ENCODE data around the gene TMEM50B. TPM values are rescaled to one million over a fixed set of nuclear protein-coding genes. Genes with fewer than 3 reads are reported as not detected.

TMEM50B gene
- polyA plus RNA-seq, 6 donors from 2014 or later, result 35.5 to 46.2 (median 40.6) TPM

DNA sequence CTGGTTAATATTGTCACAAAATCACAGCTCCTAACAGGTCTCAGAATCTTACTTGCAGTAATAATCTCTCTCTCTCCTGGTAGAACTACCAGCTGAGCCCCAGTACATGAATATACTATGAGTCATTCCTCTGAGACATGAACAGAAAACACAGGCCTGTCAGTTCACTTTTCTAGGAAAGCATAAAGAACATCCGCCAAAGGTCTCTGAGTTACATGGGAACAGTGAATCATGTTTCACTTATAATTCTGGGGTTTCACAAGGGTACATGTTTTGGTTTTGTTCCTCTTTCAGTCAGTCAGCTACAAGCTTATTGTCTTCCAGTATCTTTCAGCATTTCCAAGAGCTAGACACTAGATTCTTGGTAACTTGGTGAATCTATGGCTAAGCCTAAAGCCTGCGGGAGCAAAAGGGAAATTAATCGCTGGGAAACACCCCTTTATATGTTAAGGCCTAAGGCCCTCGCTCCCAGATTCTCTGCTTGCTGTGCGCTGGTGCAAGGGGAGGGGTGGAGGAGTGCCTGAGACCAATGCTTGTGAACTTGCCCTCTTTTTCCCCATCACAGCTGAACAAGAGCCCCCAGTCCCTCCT is 44.9 kb downstream of the TMEM50B start:
- peaks cover 24 to 29% of the 10 kb centered on the region in 2 donors for H3K36me3 Mint-ChIP-seq
- ATAC-seq (ENCODE audit: low read depth in 2 of 2) (peak; percentile 88 to 89), DNase-seq (peak; percentile 32)
- peak overlapping the region; percentile 57 to 96 (median 81) for H3K27ac Mint-ChIP-seq
- no peaks in the 10 kb centered on the region for H3K9me3 Mint-ChIP-seq
- H3K4me1 Mint-ChIP-seq, result peaks cover 34 to 58% (median 50%) of the 10 kb centered on the region in 3 donors
- H3K27me3 Mint-ChIP-seq, result no peaks in the 10 kb centered on the region
- peak overlapping the region in 6 of 8 donors; percentile 26 to 65 (median 49) for H3K4me3 Mint-ChIP-seq

DNA sequence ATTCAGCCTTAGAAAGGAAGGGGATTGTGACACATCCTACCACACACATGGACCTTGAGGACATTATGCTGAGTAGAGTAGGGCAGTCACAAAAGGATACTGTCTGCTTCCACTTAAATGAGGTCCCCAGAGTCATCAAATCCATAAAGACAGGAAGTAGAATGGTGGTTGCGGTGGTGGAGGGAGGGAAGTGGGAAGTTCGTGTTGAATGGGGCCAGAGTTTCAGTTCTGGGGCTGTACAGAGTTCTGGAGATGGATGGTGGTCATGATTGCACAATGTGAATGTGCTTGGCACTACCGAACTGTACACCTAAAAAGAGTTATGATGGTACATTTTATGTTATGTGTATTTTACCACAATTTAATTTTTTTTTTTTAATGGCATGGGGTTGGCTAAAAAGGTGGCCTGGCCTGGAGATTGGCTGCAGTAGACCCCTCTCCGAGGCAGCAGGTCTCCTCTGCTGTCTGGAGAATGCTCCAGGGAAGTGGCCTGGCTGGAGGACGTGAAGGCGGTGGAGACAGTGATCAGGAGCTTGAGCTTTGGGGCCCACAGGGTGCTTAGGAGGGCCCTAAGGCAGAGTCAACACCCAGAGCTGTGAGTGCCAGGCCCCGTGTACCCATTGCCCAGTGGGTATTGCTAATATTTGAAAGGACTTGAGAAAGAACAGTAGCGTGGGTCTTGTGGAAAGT is 46.2 kb downstream of the TMEM50B start:
- DNase-seq (no peak), ATAC-seq (ENCODE audit: low read depth in 2 of 2) (no peak)
- peak overlapping the region in 5 of 8 donors; percentile 0 to 44 (median 26) for H3K4me3 Mint-ChIP-seq
- H3K4me1 Mint-ChIP-seq, result peaks cover 29 to 66% (median 51%) of the 10 kb centered on the region in 3 donors
- peaks cover 18 to 25% of the 10 kb centered on the region in 2 donors for H3K36me3 Mint-ChIP-seq
- H3K9me3 Mint-ChIP-seq, result no peaks in the 10 kb centered on the region
- H3K27me3 Mint-ChIP-seq, result no peaks in the 10 kb centered on the region
- H3K27ac Mint-ChIP-seq, result peak overlapping the region; percentile 67 to 98 (median 88)

DNA sequence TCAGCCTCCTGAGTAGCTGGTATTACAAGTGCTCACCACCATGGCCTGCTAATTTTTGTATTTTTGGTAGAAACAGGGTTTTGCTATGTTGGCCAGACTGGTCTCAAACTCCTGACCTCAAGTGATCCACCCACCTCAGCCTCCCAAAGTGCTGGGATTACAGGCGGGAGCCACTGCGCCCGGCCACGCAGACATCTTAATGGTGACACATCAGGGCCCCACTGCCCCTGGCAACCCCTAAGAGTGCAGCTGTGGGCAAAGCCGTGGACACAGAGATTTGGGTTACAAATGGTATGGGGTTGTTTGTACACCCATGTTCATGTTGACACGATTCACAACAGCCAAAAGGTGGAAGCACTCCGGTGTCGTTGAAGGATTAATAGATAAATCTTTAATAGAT is 46.8 kb downstream of the TMEM50B start:
- Mint-ChIP-seq H3K4me3 (peak overlapping the region in 3 of 8 donors; percentile 26 to 44 (median 43)), H3K27ac (peak overlapping the region; percentile 77 to 98 (median 88)), H3K4me1 (peaks cover 29 to 64% (median 51%) of the 10 kb centered on the region in 3 donors)

DNA sequence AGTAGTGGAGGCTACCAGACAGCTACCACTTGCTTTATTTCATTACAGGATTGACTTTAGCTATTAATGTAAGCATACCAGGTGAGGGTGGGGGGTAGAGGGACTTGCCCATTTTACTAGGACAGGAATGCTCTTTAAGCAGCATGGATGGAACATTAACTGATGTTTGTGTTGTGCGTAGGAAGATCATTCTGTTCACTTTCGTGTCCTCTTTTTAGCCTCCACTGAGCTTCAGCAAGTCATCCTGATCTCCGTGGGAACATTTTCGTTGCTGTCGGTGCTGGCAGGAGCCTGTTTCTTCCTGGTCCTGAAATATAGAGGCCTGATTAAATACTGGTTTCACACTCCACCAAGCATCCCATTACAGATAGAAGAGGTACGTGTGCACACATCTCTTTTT is 47.3 kb downstream of the TMEM50B start:
- Mint-ChIP-seq H3K27me3 (no peaks in the 10 kb centered on the region), H3K4me1 (peaks cover 26 to 58% (median 46%) of the 10 kb centered on the region in 3 donors), H3K4me3 (peak overlapping the region in 1 of 8 donors; percentile 21), H3K27ac (peak overlapping the region in 5 of 6 donors; percentile 68 to 95 (median 79)), H3K9me3 (no peaks in the 10 kb centered on the region), H3K36me3 (peaks cover 18 to 25% of the 10 kb centered on the region in 2 donors)
- ATAC-seq (ENCODE audit: low read depth in 2 of 2) (no peak), DNase-seq (no peak)

More for the DNA sequence above, 46.8 kb downstream of the TMEM50B start:
- H3K36me3 Mint-ChIP-seq, result peaks cover 18 to 25% of the 10 kb centered on the region in 2 donors
- ATAC-seq (ENCODE audit: low read depth in 2 of 2) (no peak), DNase-seq (no peak)
- H3K27me3 Mint-ChIP-seq, result no peaks in the 10 kb centered on the region
- no peaks in the 10 kb centered on the region for H3K9me3 Mint-ChIP-seq

DNA sequence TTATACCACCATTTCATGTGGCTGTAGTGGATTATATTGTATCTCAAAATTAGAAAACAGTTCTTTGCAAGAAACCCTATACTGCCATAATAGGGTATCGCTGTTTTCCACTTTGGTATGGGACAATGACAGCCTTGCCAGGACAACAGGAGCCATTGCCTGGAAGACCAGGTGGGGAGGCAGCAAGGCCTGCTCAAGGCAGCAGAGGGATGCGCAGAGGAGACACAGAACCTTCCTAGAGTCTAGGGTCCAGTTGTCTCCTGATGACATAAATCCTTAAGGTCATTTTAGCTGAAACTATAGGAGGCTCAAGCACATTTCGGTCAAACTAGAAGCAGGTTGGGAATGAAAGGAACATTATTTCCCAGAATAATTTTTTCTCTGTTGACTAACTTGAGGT is 48.9 kb downstream of the TMEM50B start:
- Mint-ChIP-seq H3K27ac (peak overlapping the region in 1 of 6 donors; percentile 53), H3K4me1 (peaks cover 23 to 53% (median 43%) of the 10 kb centered on the region in 3 donors), H3K4me3 (no peak overlapping the region), H3K27me3 (no peaks in the 10 kb centered on the region), H3K36me3 (peaks cover 18 to 30% of the 10 kb centered on the region in 2 donors), H3K9me3 (no peaks in the 10 kb centered on the region)
- DNase-seq (no peak), ATAC-seq (ENCODE audit: low read depth in 2 of 2) (no peak)

DNA sequence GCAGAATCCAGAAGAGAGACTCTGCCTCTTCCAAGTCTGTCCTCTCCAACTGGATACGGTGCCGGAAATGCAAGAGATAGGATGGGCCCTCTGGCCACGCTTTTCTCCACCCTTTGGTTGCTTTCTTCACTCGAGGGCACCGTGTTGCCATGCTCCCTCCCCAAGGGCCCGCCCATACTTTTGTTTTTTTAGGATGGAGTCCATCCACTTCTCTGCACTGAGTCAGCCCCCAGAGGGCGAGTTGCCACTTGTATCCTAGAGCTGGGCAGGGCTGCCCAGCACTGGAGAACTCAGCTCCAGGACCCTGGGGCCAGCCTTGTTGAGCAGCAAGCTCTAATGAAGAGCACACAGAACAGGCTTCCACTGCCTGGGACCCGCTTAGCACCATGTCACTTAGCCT is 51.1 kb downstream of the TMEM50B start:
- Mint-ChIP-seq H3K4me3 (peak overlapping the region in 1 of 8 donors; percentile 30), H3K27ac (peak overlapping the region in 5 of 6 donors; percentile 36 to 74 (median 60)), H3K9me3 (no peaks in the 10 kb centered on the region), H3K27me3 (no peaks in the 10 kb centered on the region), H3K4me1 (peaks cover 13 to 33% (median 26%) of the 10 kb centered on the region in 3 donors), H3K36me3 (peaks cover 14 to 20% of the 10 kb centered on the region in 2 donors)
- ATAC-seq (ENCODE audit: low read depth in 2 of 2) (no peak), DNase-seq (no peak)

DNA sequence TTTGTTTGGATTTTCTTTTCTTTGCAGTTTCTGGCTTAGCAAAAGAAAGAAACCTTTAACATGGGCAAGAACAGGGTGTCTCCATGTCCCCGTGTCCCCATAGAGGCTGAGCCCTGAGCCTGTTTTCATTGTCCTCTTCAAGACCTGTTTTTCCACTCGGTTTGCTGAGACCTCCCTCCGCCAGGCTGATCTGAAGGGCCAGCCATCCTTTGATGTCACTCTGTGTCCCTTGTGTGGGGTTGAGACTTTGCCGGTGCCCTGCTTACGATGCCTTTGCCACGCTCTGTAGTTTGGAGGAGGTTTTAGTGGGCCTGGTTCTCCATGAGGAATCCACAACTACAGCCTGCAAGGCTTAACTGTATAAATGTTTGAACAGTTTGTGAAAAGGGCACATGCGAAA is 52.7 kb downstream of the TMEM50B start:
- H3K27me3 Mint-ChIP-seq, result no peaks in the 10 kb centered on the region
- peak overlapping the region in 4 of 6 donors; percentile 37 to 88 (median 70) for H3K27ac Mint-ChIP-seq
- H3K4me1 Mint-ChIP-seq, result peaks cover 4 to 20% (median 15%) of the 10 kb centered on the region in 3 donors
- no peak for DNase-seq
- H3K4me3 Mint-ChIP-seq, result peak overlapping the region in 1 of 8 donors; percentile 13
- no peaks in the 10 kb centered on the region for H3K9me3 Mint-ChIP-seq
- no peak for ATAC-seq (ENCODE audit: low read depth in 2 of 2)
- peaks cover 0 to 11% of the 10 kb centered on the region in 2 donors for H3K36me3 Mint-ChIP-seq

DNA sequence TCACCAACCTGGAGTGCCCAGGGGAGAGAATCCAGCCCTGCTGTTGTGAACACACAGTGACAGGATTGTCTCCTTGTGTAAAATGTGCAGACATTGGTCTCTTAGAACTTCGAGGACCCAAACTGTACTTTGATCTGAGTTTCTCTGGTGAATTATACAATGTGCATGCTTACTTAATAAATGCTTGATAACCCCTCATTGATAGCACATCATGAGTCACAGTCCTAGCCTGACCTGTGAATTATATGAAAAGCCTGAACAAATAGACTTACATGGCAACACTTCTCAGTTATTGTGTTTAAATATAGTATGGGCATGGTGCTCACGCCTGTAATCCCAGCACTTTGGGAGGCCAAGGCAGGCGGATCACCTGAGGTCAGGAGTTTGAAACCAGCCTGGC is 53.9 kb downstream of the TMEM50B start:
- ATAC-seq (ENCODE audit: low read depth in 2 of 2) (no peak), DNase-seq (no peak)
- H3K9me3 Mint-ChIP-seq, result no peaks in the 10 kb centered on the region
- H3K27ac Mint-ChIP-seq, result peak overlapping the region in 4 of 6 donors; percentile 13 to 80 (median 25)
- H3K36me3 Mint-ChIP-seq, result peaks cover 0 to 10% of the 10 kb centered on the region in 2 donors
- no peak overlapping the region for H3K4me3 Mint-ChIP-seq
- no peaks in the 10 kb centered on the region for H3K27me3 Mint-ChIP-seq
- peaks cover 4 to 21% (median 15%) of the 10 kb centered on the region in 3 donors for H3K4me1 Mint-ChIP-seq

DNA sequence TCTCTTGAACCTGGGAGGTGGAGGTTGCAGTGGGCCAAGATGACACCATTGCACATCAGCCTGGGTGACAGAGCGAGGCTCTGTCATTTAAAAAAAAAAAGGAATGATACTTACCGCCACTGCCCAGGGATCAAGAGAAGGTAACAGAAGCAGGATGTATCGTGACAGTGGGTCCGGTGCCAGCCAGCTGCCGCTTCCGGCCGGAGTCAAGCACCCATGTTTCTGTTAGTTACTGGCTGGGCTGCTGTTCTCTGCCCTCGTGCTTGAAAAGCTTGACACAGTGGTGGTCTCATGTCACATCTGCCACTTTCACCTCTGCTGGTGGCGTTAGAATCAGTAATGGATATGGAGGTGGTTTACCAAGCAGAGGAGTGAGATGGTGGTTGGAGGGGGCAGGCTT is 55.6 kb downstream of the TMEM50B start:
- Mint-ChIP-seq H3K27ac (peak overlapping the region in 3 of 6 donors; percentile 59 to 86 (median 82)), H3K4me3 (no peak overlapping the region), H3K9me3 (no peaks in the 10 kb centered on the region), H3K27me3 (no peaks in the 10 kb centered on the region), H3K4me1 (peaks cover 7 to 27% (median 22%) of the 10 kb centered on the region in 3 donors), H3K36me3 (peaks cover 10% of the 10 kb centered on the region in 2 donors)
- DNase-seq (no peak), ATAC-seq (ENCODE audit: low read depth in 2 of 2) (no peak)

DNA sequence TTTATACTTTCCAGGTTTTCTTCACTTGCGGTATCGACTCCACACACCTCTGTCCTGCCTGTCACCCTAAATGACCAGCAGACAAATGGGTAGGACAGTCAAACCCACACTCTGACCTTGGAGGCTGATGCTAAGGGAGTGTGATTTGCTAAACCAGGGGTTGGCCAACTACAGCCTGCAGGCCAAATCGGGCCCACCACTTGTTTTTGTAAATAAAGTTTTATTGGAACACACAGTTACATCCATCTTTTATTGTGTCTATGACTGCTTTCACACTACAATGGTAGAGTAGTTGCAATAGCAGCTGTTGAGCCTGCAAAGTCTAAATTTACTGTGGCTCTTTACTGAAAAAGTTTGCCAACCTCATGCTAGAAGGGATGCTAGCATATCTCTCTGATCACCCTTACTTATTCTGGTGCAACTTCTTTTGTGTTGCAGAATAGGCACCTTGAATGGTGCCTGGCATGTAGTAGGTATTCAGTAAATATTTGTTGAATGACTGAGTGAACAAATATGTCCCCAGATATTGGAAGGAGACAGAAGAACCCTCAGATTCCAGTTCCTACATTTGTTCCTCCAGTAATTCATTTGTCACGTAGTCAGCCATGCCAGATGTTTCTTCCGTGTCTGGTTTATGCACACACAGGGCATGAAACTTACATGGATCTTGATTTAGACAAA is 57.9 kb downstream of the TMEM50B start:
- Mint-ChIP-seq H3K27me3 (no peaks in the 10 kb centered on the region), H3K4me3 (no peak overlapping the region), H3K4me1 (peaks cover 7 to 22% (median 13%) of the 10 kb centered on the region in 3 donors), H3K36me3 (peaks cover 9 to 10% of the 10 kb centered on the region in 2 donors), H3K9me3 (no peaks in the 10 kb centered on the region), H3K27ac (peak overlapping the region in 1 of 6 donors; percentile 62)
- no peak for ATAC-seq (ENCODE audit: low read depth in 2 of 2)
- no peak for DNase-seq

DNA sequence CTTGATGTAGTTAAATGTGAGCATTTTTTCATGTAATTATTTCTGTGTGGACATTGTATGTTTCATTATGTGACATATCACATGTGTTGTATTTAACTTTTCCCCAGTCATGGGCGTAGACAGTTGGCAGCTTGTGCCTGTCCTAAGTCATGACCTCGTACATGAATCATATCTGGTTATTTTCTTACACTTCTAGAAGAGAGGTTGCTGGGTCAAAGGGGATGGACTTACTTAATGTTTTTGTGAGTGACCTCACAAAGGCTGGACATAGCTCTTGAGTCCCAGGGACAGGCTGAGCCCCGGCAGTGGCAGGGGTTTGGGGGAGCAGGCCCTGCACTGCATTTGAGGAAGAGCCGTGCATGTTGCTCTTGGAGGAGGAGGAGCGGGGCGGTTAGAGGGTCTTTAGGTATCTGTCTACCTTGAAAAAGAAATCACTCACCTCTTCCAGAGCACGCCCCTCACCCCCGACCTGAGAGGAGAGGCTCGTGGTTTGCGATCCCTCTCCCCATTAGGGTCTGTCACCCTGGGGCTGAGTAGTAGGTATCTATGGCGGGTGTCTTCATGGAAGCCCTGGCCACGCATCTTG is 60.1 kb downstream of the TMEM50B start:
- DNase-seq, result no peak
- no peaks in the 10 kb centered on the region for H3K9me3 Mint-ChIP-seq
- peak overlapping the region in 1 of 8 donors; percentile 42 for H3K4me3 Mint-ChIP-seq
- peaks cover 9 to 10% of the 10 kb centered on the region in 2 donors for H3K36me3 Mint-ChIP-seq
- H3K27me3 Mint-ChIP-seq, result no peaks in the 10 kb centered on the region
- ATAC-seq (ENCODE audit: low read depth in 2 of 2), result no peak
- peak overlapping the region; percentile 47 to 86 (median 64) for H3K27ac Mint-ChIP-seq
- H3K4me1 Mint-ChIP-seq, result peaks cover 9 to 37% (median 24%) of the 10 kb centered on the region in 3 donors

DNA sequence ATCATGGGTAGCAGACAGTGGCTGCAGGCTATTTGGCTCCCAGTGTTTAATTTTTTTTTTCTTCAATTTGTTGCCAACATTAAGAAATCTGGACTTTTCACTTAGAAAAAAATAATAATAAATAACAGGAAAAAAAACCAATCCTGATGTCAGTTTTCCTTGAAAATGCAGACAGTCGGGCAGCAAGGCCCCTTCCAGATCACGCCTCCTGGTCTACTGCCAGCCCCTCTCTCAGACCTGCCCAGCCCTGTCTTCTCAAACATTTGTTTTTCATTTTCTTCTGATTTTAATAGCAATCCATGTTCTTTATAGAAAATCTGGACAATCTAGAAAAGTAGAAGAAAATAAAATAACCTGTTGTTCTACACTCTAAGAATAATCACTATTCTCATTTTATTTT is 61.1 kb downstream of the TMEM50B start:
- H3K27me3 Mint-ChIP-seq, result no peaks in the 10 kb centered on the region
- DNase-seq (no peak), ATAC-seq (ENCODE audit: low read depth in 2 of 2) (no peak)
- peaks cover 9 to 10% of the 10 kb centered on the region in 2 donors for H3K36me3 Mint-ChIP-seq
- H3K4me3 Mint-ChIP-seq, result no peak overlapping the region
- H3K9me3 Mint-ChIP-seq, result no peaks in the 10 kb centered on the region
- peaks cover 9 to 40% (median 26%) of the 10 kb centered on the region in 3 donors for H3K4me1 Mint-ChIP-seq
- peak overlapping the region in 3 of 6 donors; percentile 67 to 78 (median 72) for H3K27ac Mint-ChIP-seq

DNA sequence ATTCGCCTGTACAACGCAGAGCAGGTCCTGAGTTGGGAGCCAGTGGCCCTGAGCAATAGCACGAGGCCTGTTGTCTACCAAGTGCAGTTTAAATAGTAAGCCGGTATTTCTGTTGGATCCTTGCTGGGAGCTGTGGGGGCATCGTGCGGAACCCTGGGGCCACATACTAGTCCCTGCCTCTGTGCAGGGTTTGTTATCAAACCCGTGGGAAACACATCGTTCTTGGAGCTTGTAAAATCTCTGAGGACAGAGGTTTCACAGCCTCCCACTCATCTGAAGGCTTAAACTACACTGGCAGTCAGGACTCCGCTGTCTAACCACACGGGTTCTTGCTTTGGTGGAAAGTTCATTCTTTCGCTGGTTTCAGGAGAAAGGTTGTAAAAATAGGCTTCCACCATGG is 64.8 kb downstream of the TMEM50B start:
- DNase-seq (no peak), ATAC-seq (ENCODE audit: low read depth in 2 of 2) (no peak)
- Mint-ChIP-seq H3K4me3 (peak overlapping the region in 3 of 8 donors; percentile 6 to 61 (median 53)), H3K27ac (peak overlapping the region in 5 of 6 donors; percentile 74 to 95 (median 80)), H3K36me3 (peaks cover 3 to 9% of the 10 kb centered on the region in 2 donors), H3K4me1 (peaks cover 33 to 66% (median 51%) of the 10 kb centered on the region in 3 donors), H3K27me3 (no peaks in the 10 kb centered on the region), H3K9me3 (no peaks in the 10 kb centered on the region)

Data from naive B cell (primary cell).